Kidney (tissue), 14 donors: ENCODE measurements around the gene PTGIS. TPM values are rescaled to one million over a fixed set of nuclear protein-coding genes. Genes with fewer than 3 reads are reported as not detected.

ENCODE experiments used
- DNase-seq, 5 donors: peaks; one replicate each; pipeline ENCODE4 v3.0.0-alpha.2; 2013 to 2020
- FAIRE-seq: peaks from 2 replicates; lab custom pipeline; 2012; peaks lifted over from hg19 to GRCh38; lab: Jason Lieb, UNC
- H3K27ac ChIP-seq, 2 donors: one replicate each; pipeline ENCODE4 v1.7.0; 2013; ENCODE audit warnings: low read depth in 2 of 2, low read length in 2 of 2, inconsistent platforms in 1 of 2
- H3K27me3 ChIP-seq: one replicate; pipeline ENCODE4 v1.7.1; 2013; ENCODE audit warnings: low read length, inconsistent platforms; ENCODE audit not compliant: control insufficient read depth, insufficient read depth
- H3K36me3 ChIP-seq, 3 donors: one replicate each; pipeline versions ENCODE4 v1.7.0 to v1.7.1; 2013; ENCODE audit warnings: low read length in 3 of 3, control low read depth in 1 of 3, inconsistent platforms in 1 of 3; ENCODE audit not compliant: insufficient read depth in 3 of 3, control insufficient read depth in 2 of 3
- H3K4me1 ChIP-seq, 3 donors: one replicate each; pipeline versions ENCODE4 v1.7.0 to v1.7.1; 2013; ENCODE audit warnings: low read length in 3 of 3, inconsistent platforms in 1 of 3, low read depth in 1 of 3; ENCODE audit not compliant: control insufficient read depth in 2 of 3, insufficient read depth in 2 of 3
- H3K4me3 ChIP-seq, 3 donors: one replicate each; pipeline versions ENCODE4 v1.7.0 to v1.8.1; 2013; ENCODE audit warnings: low read length in 3 of 3, control low read depth in 1 of 3, inconsistent platforms in 1 of 3
- H3K9ac ChIP-seq, 3 donors: one replicate each; pipeline versions ENCODE4 v1.7.0 to v1.7.1; 2013; ENCODE audit warnings: low read length in 3 of 3, control low read depth in 1 of 3, inconsistent platforms in 1 of 3
- H3K9me3 ChIP-seq, 3 donors: one replicate each; pipeline versions ENCODE4 v1.7.0 to v1.7.1; 2013; ENCODE audit warnings: low read length in 3 of 3, control low read depth in 1 of 3, inconsistent platforms in 1 of 3; ENCODE audit not compliant: control insufficient read depth in 2 of 3, insufficient read depth in 1 of 3
- CTCF ChIP-seq: IDR thresholded peaks from 3 replicates; pipeline ENCODE4 v1.5.1; 2012; ENCODE audit warnings: mild to moderate bottlenecking, moderate library complexity, borderline replicate concordance; ENCODE audit not compliant: insufficient read depth; ENCODE audit errors: extremely low read depth
- intact Hi-C: fragments of 100-400 bp; cut with DNase I; formaldehyde crosslinking; loops from one replicate; pipeline ENCODE4 v1.11.1; 2022
- polyA plus RNA-seq: library from polyadenylated mRNA; stranded (reverse); fragments of 350-450 nt; fragmentation: Illumina TruSeq; extraction: RNeasy Lipid Tissue Mini Kit (QIAGEN cat#74804); gene quantifications from one replicate; pipeline ENCODE4 v1.2.3, GENCODE V29; 2014; ENCODE audit warnings: low read depth, low replicate concordance; ENCODE audit not compliant: insufficient read depth
- total RNA-seq: library from RNA; stranded (reverse); fragmentation: NEBNext Ultra II Directional; extraction: Animal tissue kit (Norgen Biotek cat#: 25700); gene quantifications from one replicate; pipeline ENCODE4 v1.2.1, GENCODE V29; 2021
- donor health status: control.
- donor health status: control.
- donor health status: control.
- donor health status: control.
- donor health status: control.
- donor health status: DM: yes; HTN: yes; CAD: no.
- donor health status: Normal renal cell carcinoma (clear cell type).

Gene PTGIS
- total and polyA plus RNA-seq, 2 donors from 2014 or later, result 3.1 to 24.1 TPM

DNA sequence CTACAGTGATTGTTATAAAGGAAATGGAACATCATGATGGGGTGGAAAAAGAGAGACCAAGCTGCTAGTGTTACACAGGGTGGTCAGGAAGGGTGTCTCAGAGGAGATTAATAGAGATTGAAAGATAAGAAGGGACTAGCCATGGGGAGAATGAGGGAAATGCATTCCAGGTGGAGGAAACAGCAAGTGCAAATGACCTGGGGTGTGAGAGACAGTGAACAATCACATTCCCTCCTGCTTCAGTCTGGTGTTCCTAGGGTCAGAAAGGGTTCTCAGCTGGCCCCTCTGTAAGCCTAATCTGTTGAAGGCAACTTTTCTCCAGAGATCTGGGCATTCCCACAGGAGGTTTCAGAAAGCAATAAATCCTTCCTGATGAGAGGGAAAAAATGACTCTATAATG is 81.9 kb downstream of the PTGIS start:
- H3K4me3 ChIP-seq, result no peak overlapping the region
- H3K9me3 ChIP-seq, result no peaks in the 10 kb centered on the region
- FAIRE-seq (no peak), DNase-seq (no peak)
- H3K27ac ChIP-seq, result no peak overlapping the region
- H3K27me3 ChIP-seq, result no peaks in the 10 kb centered on the region
- no peak for TF ChIP-seq CTCF
- no peak overlapping the region for H3K9ac ChIP-seq
- H3K4me1 ChIP-seq, result peaks cover 0 to 3% (median 0%) of the 10 kb centered on the region in 3 donors
- H3K36me3 ChIP-seq, result no peaks in the 10 kb centered on the region
- intact Hi-C loops, result no loop called here

GRCh38 chr20:49485563-49485962 is 82.4 kb downstream of the PTGIS start:
- Histone ChIP-seq H3K4me3 (no peak overlapping the region), H3K9ac (no peak overlapping the region), H3K27ac (no peak overlapping the region), H3K27me3 (no peaks in the 10 kb centered on the region), H3K36me3 (no peaks in the 10 kb centered on the region), H3K9me3 (no peaks in the 10 kb centered on the region), H3K4me1 (peaks cover 0 to 3% (median 0%) of the 10 kb centered on the region in 3 donors)
- DNase-seq (no peak), FAIRE-seq (no peak)
- TF ChIP-seq CTCF, result no peak
- intact Hi-C loops, result no loop called here

GRCh38 chr20:49484180-49485140 is 83.5 kb downstream of the PTGIS start:
- no peak overlapping the region for H3K9ac ChIP-seq
- intact Hi-C loops, result no loop called here
- peaks cover 0 to 3% (median 0%) of the 10 kb centered on the region in 3 donors for H3K4me1 ChIP-seq
- no peaks in the 10 kb centered on the region for H3K9me3 ChIP-seq
- DNase-seq (peak; percentile 84 to 93 (median 88)), FAIRE-seq (no peak)
- no peak overlapping the region for H3K27ac ChIP-seq
- no peaks in the 10 kb centered on the region for H3K36me3 ChIP-seq
- H3K4me3 ChIP-seq, result peak overlapping the region in 2 of 3 donors; percentile 4 to 48
- peak; percentile 66 for TF ChIP-seq CTCF
- H3K27me3 ChIP-seq, result no peaks in the 10 kb centered on the region
